SK-N-SH (cell line): ENCODE data around the gene ANKRD18A.

Source experiments
- RFX5 ChIP-seq: IDR thresholded peaks from 2 replicates; pipeline ENCODE4 v1.6.1; 2012; ENCODE audit warnings: mild to moderate bottlenecking, improper control_type of control experiment, low read length
- TEAD4 ChIP-seq: IDR thresholded peaks from 2 replicates; pipeline ENCODE4 v1.4.0; 2012; ENCODE audit warnings: mild to moderate bottlenecking, borderline replicate concordance; ENCODE audit not compliant: insufficient read depth
- TF ChIP-seq, protein P1 (sequence below): IDR thresholded peaks from 2 replicates; pipeline ENCODE4 v1.4.0; 2012; ENCODE audit warnings: low read depth, borderline replicate concordance
- TF ChIP-seq, protein P2 (sequence below): IDR thresholded peaks from 2 replicates; pipeline ENCODE4 v1.6.1; 2012; ENCODE audit warnings: mild to moderate bottlenecking, low read depth, low read length, moderate library complexity
- TF ChIP-seq, protein P3 (sequence below): fragments of 150-350 bp; IDR thresholded peaks from 2 replicates; pipeline ENCODE4 v1.6.1; 2016; ENCODE audit warnings: mild to moderate bottlenecking, low read depth, low read length
- TF ChIP-seq, protein P4 (sequence below): fragments of 200-600 bp; sonication (generic); IDR thresholded peaks from 2 replicates; pipeline ENCODE4 v1.6.1; 2017; ENCODE audit warnings: antibody characterized with exemption, mild to moderate bottlenecking, moderate library complexity
- TF ChIP-seq, protein P5 (sequence below): IDR thresholded peaks from 2 replicates; pipeline ENCODE4 v1.4.0; 2012; ENCODE audit warnings: low read depth

DNA sequence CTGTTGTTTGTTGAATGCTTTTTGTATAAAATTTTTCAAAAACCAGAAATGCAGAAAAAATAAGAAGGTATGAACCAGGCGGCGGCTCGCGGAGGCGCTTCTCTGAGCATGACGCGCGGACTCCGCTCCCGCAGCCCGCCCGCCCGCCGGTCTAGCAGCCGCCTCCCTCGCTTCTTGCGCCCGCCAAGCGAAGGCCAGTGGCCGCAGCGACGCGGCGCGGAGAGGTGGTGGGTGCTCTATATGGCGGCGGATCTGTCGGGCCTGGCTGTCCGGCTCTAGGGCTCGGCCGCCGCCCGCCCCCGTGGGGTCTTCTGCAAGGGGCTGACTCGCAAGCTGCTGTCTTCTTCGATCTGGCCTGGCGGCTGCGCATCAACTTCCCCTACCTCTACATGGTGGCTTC is 93.8 kb downstream of the ANKRD18A start:
- TF ChIP-seq, protein P1, sequence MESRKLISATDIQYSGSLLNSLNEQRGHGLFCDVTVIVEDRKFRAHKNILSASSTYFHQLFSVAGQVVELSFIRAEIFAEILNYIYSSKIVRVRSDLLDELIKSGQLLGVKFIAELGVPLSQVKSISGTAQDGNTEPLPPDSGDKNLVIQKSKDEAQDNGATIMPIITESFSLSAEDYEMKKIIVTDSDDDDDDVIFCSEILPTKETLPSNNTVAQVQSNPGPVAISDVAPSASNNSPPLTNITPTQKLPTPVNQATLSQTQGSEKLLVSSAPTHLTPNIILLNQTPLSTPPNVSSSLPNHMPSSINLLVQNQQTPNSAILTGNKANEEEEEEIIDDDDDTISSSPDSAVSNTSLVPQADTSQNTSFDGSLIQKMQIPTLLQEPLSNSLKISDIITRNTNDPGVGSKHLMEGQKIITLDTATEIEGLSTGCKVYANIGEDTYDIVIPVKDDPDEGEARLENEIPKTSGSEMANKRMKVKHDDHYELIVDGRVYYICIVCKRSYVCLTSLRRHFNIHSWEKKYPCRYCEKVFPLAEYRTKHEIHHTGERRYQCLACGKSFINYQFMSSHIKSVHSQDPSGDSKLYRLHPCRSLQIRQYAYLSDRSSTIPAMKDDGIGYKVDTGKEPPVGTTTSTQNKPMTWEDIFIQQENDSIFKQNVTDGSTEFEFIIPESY = no peak
- TF ChIP-seq RFX5 (no peak), TEAD4 (no peak)
- TF ChIP-seq, protein P2, sequence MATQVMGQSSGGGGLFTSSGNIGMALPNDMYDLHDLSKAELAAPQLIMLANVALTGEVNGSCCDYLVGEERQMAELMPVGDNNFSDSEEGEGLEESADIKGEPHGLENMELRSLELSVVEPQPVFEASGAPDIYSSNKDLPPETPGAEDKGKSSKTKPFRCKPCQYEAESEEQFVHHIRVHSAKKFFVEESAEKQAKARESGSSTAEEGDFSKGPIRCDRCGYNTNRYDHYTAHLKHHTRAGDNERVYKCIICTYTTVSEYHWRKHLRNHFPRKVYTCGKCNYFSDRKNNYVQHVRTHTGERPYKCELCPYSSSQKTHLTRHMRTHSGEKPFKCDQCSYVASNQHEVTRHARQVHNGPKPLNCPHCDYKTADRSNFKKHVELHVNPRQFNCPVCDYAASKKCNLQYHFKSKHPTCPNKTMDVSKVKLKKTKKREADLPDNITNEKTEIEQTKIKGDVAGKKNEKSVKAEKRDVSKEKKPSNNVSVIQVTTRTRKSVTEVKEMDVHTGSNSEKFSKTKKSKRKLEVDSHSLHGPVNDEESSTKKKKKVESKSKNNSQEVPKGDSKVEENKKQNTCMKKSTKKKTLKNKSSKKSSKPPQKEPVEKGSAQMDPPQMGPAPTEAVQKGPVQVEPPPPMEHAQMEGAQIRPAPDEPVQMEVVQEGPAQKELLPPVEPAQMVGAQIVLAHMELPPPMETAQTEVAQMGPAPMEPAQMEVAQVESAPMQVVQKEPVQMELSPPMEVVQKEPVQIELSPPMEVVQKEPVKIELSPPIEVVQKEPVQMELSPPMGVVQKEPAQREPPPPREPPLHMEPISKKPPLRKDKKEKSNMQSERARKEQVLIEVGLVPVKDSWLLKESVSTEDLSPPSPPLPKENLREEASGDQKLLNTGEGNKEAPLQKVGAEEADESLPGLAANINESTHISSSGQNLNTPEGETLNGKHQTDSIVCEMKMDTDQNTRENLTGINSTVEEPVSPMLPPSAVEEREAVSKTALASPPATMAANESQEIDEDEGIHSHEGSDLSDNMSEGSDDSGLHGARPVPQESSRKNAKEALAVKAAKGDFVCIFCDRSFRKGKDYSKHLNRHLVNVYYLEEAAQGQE = no peak
- TF ChIP-seq, protein P3, sequence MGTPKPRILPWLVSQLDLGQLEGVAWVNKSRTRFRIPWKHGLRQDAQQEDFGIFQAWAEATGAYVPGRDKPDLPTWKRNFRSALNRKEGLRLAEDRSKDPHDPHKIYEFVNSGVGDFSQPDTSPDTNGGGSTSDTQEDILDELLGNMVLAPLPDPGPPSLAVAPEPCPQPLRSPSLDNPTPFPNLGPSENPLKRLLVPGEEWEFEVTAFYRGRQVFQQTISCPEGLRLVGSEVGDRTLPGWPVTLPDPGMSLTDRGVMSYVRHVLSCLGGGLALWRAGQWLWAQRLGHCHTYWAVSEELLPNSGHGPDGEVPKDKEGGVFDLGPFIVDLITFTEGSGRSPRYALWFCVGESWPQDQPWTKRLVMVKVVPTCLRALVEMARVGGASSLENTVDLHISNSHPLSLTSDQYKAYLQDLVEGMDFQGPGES = no peak
- TF ChIP-seq, protein P4, sequence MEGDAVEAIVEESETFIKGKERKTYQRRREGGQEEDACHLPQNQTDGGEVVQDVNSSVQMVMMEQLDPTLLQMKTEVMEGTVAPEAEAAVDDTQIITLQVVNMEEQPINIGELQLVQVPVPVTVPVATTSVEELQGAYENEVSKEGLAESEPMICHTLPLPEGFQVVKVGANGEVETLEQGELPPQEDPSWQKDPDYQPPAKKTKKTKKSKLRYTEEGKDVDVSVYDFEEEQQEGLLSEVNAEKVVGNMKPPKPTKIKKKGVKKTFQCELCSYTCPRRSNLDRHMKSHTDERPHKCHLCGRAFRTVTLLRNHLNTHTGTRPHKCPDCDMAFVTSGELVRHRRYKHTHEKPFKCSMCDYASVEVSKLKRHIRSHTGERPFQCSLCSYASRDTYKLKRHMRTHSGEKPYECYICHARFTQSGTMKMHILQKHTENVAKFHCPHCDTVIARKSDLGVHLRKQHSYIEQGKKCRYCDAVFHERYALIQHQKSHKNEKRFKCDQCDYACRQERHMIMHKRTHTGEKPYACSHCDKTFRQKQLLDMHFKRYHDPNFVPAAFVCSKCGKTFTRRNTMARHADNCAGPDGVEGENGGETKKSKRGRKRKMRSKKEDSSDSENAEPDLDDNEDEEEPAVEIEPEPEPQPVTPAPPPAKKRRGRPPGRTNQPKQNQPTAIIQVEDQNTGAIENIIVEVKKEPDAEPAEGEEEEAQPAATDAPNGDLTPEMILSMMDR = no peak
- TF ChIP-seq, protein P5, sequence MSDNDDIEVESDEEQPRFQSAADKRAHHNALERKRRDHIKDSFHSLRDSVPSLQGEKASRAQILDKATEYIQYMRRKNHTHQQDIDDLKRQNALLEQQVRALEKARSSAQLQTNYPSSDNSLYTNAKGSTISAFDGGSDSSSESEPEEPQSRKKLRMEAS = no peak
